Upper lobe of right lung (tissue), 1 donor: ENCODE measurements around the gene ATAD3B. TPM values are rescaled to one million over a fixed set of nuclear protein-coding genes. Genes with fewer than 3 reads are reported as not detected.
A peak's percentile ranks its signal among the peaks of the same experiment; 100 is the strongest.

Experiments
- ATAC-seq: fragments of 200-7000 bp; cut with Tn5 transposase; one replicate; pipeline ENCODE4 v1.9.1; 2020; ENCODE audit warnings: mild to moderate bottlenecking, moderate library complexity
- DNase-seq: peaks from one replicate; pipeline ENCODE4 v3.0.0-alpha.2; 2020
- H3K27ac ChIP-seq: fragments of 200-600 bp; one replicate; pipeline ENCODE4 v1.8.0; 2022
- H3K27me3 ChIP-seq: fragments of 200-600 bp; one replicate; pipeline ENCODE4 v1.8.0; 2022; ENCODE audit warnings: mild to moderate bottlenecking
- H3K36me3 ChIP-seq: fragments of 200-600 bp; one replicate; pipeline ENCODE4 v1.8.0; 2022
- H3K4me1 ChIP-seq: fragments of 200-600 bp; one replicate; pipeline ENCODE4 v1.8.0; 2022
- H3K4me3 ChIP-seq: fragments of 200-600 bp; one replicate; pipeline ENCODE4 v1.8.0; 2022; ENCODE audit warnings: mild to moderate bottlenecking
- H3K9me3 ChIP-seq: fragments of 200-600 bp; one replicate; pipeline ENCODE4 v1.8.0; 2022
- CTCF ChIP-seq: fragments of 200-600 bp; IDR thresholded peaks from one replicate; pipeline ENCODE4 v1.8.0; 2022; ENCODE audit warnings: antibody characterized with exemption
- intact Hi-C: fragments of 100-400 bp; cut with DNase I; formaldehyde crosslinking; loops from one replicate; pipeline ENCODE4 v1.11.0; 2022
- total RNA-seq: library from RNA; stranded (reverse); fragmentation: NEBNext Ultra II Directional; extraction: Animal tissue kit (Norgen Biotek cat#: 25700); gene quantifications from one replicate; pipeline ENCODE4 v1.2.1, GENCODE V29; 2021
- donor health status: DM: no; HTN: yes; CAD: no; lungs with severe emphysema.

Gene ATAD3B
- total RNA-seq, 1 donor from 2014 or later = 24.3 TPM

- DNase-seq (no peak), ATAC-seq (no peak)
- H3K27me3 ChIP-seq = no peaks in the 10 kb centered on the region
- H3K9me3 ChIP-seq = no peaks in the 10 kb centered on the region
- TF ChIP-seq CTCF = no peak
- no peaks in the 10 kb centered on the region for H3K36me3 ChIP-seq
- intact Hi-C loops = no loop called here
- no peak overlapping the region for H3K27ac ChIP-seq
- H3K4me3 ChIP-seq = no peak overlapping the region
- peaks cover 13% of the 10 kb centered on the region for H3K4me1 ChIP-seq
Observed at GRCh38 chr1:1425426-1425752, 46.2 kb upstream of the ATAD3B start.

GRCh38 chr1:1425753-1426495 is 45.6 kb upstream of the ATAD3B start:
- no peak for ATAC-seq
- intact Hi-C loops = no loop called here
- H3K27ac ChIP-seq = no peak overlapping the region
- no peak for TF ChIP-seq CTCF
- peaks cover 19% of the 10 kb centered on the region for H3K4me1 ChIP-seq
- H3K36me3 ChIP-seq = no peaks in the 10 kb centered on the region
- H3K9me3 ChIP-seq = no peaks in the 10 kb centered on the region
- no peaks in the 10 kb centered on the region for H3K27me3 ChIP-seq
- H3K4me3 ChIP-seq = no peak overlapping the region
- DNase-seq = peak; percentile 69

GRCh38 chr1:1426496-1427105 is 45.0 kb upstream of the ATAD3B start:
- Histone ChIP-seq H3K27ac (no peak overlapping the region), H3K4me3 (no peak overlapping the region), H3K36me3 (no peaks in the 10 kb centered on the region), H3K27me3 (no peaks in the 10 kb centered on the region), H3K9me3 (no peaks in the 10 kb centered on the region), H3K4me1 (peaks cover 25% of the 10 kb centered on the region)
- no peak for TF ChIP-seq CTCF
- ATAC-seq = no peak
- intact Hi-C loops = no loop called here
- DNase-seq = no peak

GRCh38 chr1:1427106-1427819 is 44.3 kb upstream of the ATAD3B start:
- no peak for TF ChIP-seq CTCF
- Histone ChIP-seq H3K27ac (no peak overlapping the region), H3K36me3 (no peaks in the 10 kb centered on the region), H3K4me3 (peak overlapping the region; percentile 36), H3K4me1 (peaks cover 31% of the 10 kb centered on the region), H3K27me3 (no peaks in the 10 kb centered on the region), H3K9me3 (no peaks in the 10 kb centered on the region)
- intact Hi-C loops = no loop called here
- ATAC-seq (peak; percentile 5), DNase-seq (peak; percentile 70)

- H3K4me1 ChIP-seq = peaks cover 36% of the 10 kb centered on the region
- no peaks in the 10 kb centered on the region for H3K27me3 ChIP-seq
- intact Hi-C loops = no loop called here
- no peaks in the 10 kb centered on the region for H3K9me3 ChIP-seq
- ATAC-seq (no peak), DNase-seq (no peak)
- peak overlapping the region; percentile 36 for H3K4me3 ChIP-seq
- no peak for TF ChIP-seq CTCF
- no peak overlapping the region for H3K27ac ChIP-seq
- no peaks in the 10 kb centered on the region for H3K36me3 ChIP-seq
Observed at GRCh38 chr1:1427820-1428148, 43.8 kb upstream of the ATAD3B start.
